IMR-90 (cell line): ENCODE measurements around the gene RANBP6. TPM values are rescaled to one million over a fixed set of nuclear protein-coding genes. Genes with fewer than 3 reads are reported as not detected.

Experiments
- ATAC-seq: fragments of 200-7000 bp; cut with Tn5 transposase; 2 replicates; pipeline ENCODE4 v1.9.1; 2020; ENCODE audit warnings: low read depth, mild to moderate bottlenecking, moderate library complexity
- BruUV-seq: library from RNA; stranded (reverse); fragments of 400-500 nt; replicated peaks from 2 replicates; lab custom pipeline; 2021; lab: Mats Ljungman, UMichigan
- CTCF ChIA-PET: fragments of 300-600 bp; formaldehyde crosslinking; extraction: SDS; loops from one replicate; lab custom pipeline; 2021; ENCODE audit warnings: antibody characterized with exemption; lab: Yijun Ruan, JAX
- POLR2A ChIA-PET: fragments of 300-600 bp; sonication (Branson Sonifier 250); formaldehyde crosslinking; loops from one replicate; lab custom pipeline; 2022; ENCODE audit warnings: antibody characterized with exemption; ENCODE audit not compliant: unreplicated experiment; lab: Charles Lee
- DNase-seq: peaks from one replicate; pipeline ENCODE4 v3.0.0; 2013
- H2AFZ ChIP-seq: replicated peaks from 2 replicates; pipeline ENCODE3; 2013; ENCODE audit warnings: low read length, mild to moderate bottlenecking; ENCODE audit not compliant: poor library complexity
- H2AK5ac ChIP-seq: 2 replicates; pipeline ENCODE4 v1.6.1; 2013; ENCODE audit warnings: low read depth, low read length, inconsistent platforms
- H2AK9ac ChIP-seq: replicated peaks from 2 replicates; pipeline ENCODE3; 2013; ENCODE audit warnings: mild to moderate bottlenecking, low read depth, low read length, moderate library complexity; ENCODE audit not compliant: poor library complexity
- H2BK120ac ChIP-seq: 2 replicates; pipeline ENCODE4 v1.6.1; 2013; ENCODE audit warnings: low read depth, low read length, inconsistent platforms
- H2BK15ac ChIP-seq: 3 replicates; pipeline ENCODE4 v1.6.1; 2013; ENCODE audit warnings: low read depth, low read length, inconsistent platforms
- H2BK20ac ChIP-seq: 2 replicates; pipeline ENCODE4 v1.6.1; 2013; ENCODE audit warnings: low read depth, mild to moderate bottlenecking, inconsistent platforms, low read length, moderate library complexity
- H2BK5ac ChIP-seq: 2 replicates; pipeline ENCODE4 v1.6.1; 2013; ENCODE audit warnings: mild to moderate bottlenecking, low read depth, low read length, inconsistent platforms; ENCODE audit not compliant: poor library complexity, severe bottlenecking
- H3K14ac ChIP-seq: replicated peaks from 2 replicates; pipeline ENCODE4 v1.6.1; 2013; ENCODE audit warnings: low read depth, low read length, inconsistent platforms
- H3K18ac ChIP-seq: 2 replicates; pipeline ENCODE4 v1.6.1; 2013; ENCODE audit warnings: low read depth, low read length, control low read depth
- H3K23ac ChIP-seq: 2 replicates; pipeline ENCODE4 v1.6.1; 2013; ENCODE audit warnings: low read depth, low read length, inconsistent platforms
- H3K27ac ChIP-seq: 2 replicates; pipeline ENCODE4 v1.5.1; 2013; ENCODE audit warnings: mild to moderate bottlenecking, control low read depth, low read length; ENCODE audit not compliant: insufficient read depth
- H3K27me3 ChIP-seq: 2 replicates; pipeline ENCODE4 v1.6.1; 2013; ENCODE audit warnings: low read length; ENCODE audit not compliant: control insufficient read depth, insufficient read depth
- H3K36me3 ChIP-seq: 2 replicates; pipeline ENCODE4 v1.6.1; 2013; ENCODE audit warnings: low read length, mixed read lengths; ENCODE audit not compliant: control insufficient read depth, insufficient read depth
- H3K4ac ChIP-seq: 2 replicates; pipeline ENCODE4 v1.6.1; 2013; ENCODE audit warnings: low read depth, low read length, inconsistent platforms
- H3K4me1 ChIP-seq: 2 replicates; pipeline ENCODE4 v1.6.1; 2013; ENCODE audit warnings: low read length, mixed read lengths; ENCODE audit not compliant: control insufficient read depth, insufficient read depth
- H3K4me2 ChIP-seq: 2 replicates; pipeline ENCODE4 v1.6.1; 2013; ENCODE audit warnings: low read depth, mild to moderate bottlenecking, control low read depth, low read length, moderate library complexity
- H3K4me3 ChIP-seq: 2 replicates; pipeline ENCODE4 v1.5.1; 2013; ENCODE audit warnings: low read depth, mild to moderate bottlenecking, control low read depth, low read length, moderate library complexity; ENCODE audit not compliant: insufficient read depth
- H3K56ac ChIP-seq: 2 replicates; pipeline ENCODE4 v1.6.1; 2013; ENCODE audit warnings: low read length, inconsistent platforms; ENCODE audit not compliant: insufficient read depth; ENCODE audit errors: extremely low read depth
- H3K79me1 ChIP-seq, 2 experiments: 2 replicates each; pipeline ENCODE4 v1.6.1; 2013; ENCODE audit warnings: low read length in 2 of 2, inconsistent platforms in 1 of 2, low read depth in 1 of 2
- H3K9ac ChIP-seq: 2 replicates; pipeline ENCODE4 v1.6.1; 2013; ENCODE audit warnings: low read depth, low read length, control low read depth
- H3K9me1 ChIP-seq: 2 replicates; pipeline ENCODE4 v1.6.1; 2013; ENCODE audit warnings: low read length, inconsistent platforms; ENCODE audit not compliant: insufficient read depth
- H3K9me3 ChIP-seq: 2 replicates; pipeline ENCODE4 v1.6.1; 2013; ENCODE audit warnings: low read length; ENCODE audit not compliant: control insufficient read depth, insufficient read depth
- H4K20me1 ChIP-seq: 2 replicates; pipeline ENCODE4 v1.6.1; 2013; ENCODE audit warnings: low read length, inconsistent platforms; ENCODE audit not compliant: insufficient read depth
- H4K5ac ChIP-seq: 2 replicates; pipeline ENCODE4 v1.6.1; 2013; ENCODE audit warnings: mild to moderate bottlenecking, low read depth, low read length, control low read depth
- H4K8ac ChIP-seq, 2 experiments: 2 replicates each; pipeline ENCODE4 v1.6.1; 2013; ENCODE audit warnings: low read depth in 2 of 2, low read length in 2 of 2, control low read depth in 1 of 2, inconsistent platforms in 1 of 2
- H4K91ac ChIP-seq: 2 replicates; pipeline ENCODE4 v1.6.1; 2013; ENCODE audit warnings: low read depth, low read length, inconsistent platforms; ENCODE audit not compliant: insufficient read depth
- MAFK ChIP-seq: IDR thresholded peaks from 2 replicates; pipeline ENCODE4 v1.6.1; 2012; ENCODE audit warnings: low read depth, low read length, improper control_type of control experiment
- NFE2L2 ChIP-seq: fragments of 150-350 bp; IDR thresholded peaks from 2 replicates; pipeline ENCODE4 v1.6.1; 2016; ENCODE audit warnings: low read depth, mild to moderate bottlenecking, low read length
- WGBS, 2 experiments: methylation state at CpG; one replicate each; pipeline versions ENCODE4 v1.1.5 to v1.1.7; 2013; ENCODE audit warnings: missing lambda C conversion rate in 2 of 2; ENCODE audit not compliant: insufficient read length in 1 of 2; ENCODE audit errors: extremely low coverage in 2 of 2; 5-methylcytosine and 5-hydroxymethylcytosine counted together
- dilution Hi-C: fragments of 300-500 bp; cut with HindIII; formaldehyde crosslinking; loops from one replicate; pipeline ENCODE4 v1.14.3; 2018; ENCODE audit warnings: low sequenced_read_pairs; ENCODE audit not compliant: unreplicated experiment
- in situ Hi-C: fragments of 300-500 bp; cut with MboI; formaldehyde crosslinking; loops from 3 replicates; pipeline ENCODE4 v1.14.3; 2019; ENCODE audit warnings: low sequenced_read_pairs, inconsistent platforms, mixed read lengths
- intact Hi-C: fragments of 100-400 bp; cut with micrococcal nuclease; formaldehyde crosslinking; loops from 2 replicates; pipeline ENCODE4 v1.10.0; 2022
- polyA plus RNA-seq, 3 experiments: library from polyadenylated mRNA; depleted of rRNA; stranded (reverse); fragments of >200 nt; gene quantifications; 2 replicates each; pipeline ENCODE4 v1.2.3, GENCODE V29; 2012; ENCODE audit warnings: low replicate concordance in 1 of 3
- total RNA-seq: library from RNA; depleted of rRNA; stranded (reverse); fragments of >200 nt; gene quantifications from 2 replicates; pipeline ENCODE4 v1.2.3, GENCODE V29; 2012

The RANBP6 gene
- total and polyA plus RNA-seq, 2 of the 4 experiments (the other 2 are of a cell fraction) = 7.5 to 42.3 TPM

- peaks cover 13% of the 10 kb centered on the region for H3K27me3 ChIP-seq
- H2AK9ac ChIP-seq = no peak overlapping the region
- ATAC-seq = no peak
- no peak overlapping the region for H3K18ac ChIP-seq
- CTCF ChIA-PET = interaction anchor here (1.7 kb wide), 1 partner anchor 7 kb away, joined by 6 read pairs; no protein-coding TSS in a partner anchor
- no peak overlapping the region for H3K9ac ChIP-seq
- H3K14ac ChIP-seq = no peak overlapping the region
- whole genome bisulfite sequencing, 2 experiments = 65% methylated on average over 2 of the region's 4 CpGs; no CpG with 5 or more reads in 1 of the 2 experiments
- no peak overlapping the region for H2AFZ ChIP-seq
- no peak overlapping the region for H3K4me3 ChIP-seq
- H2AK5ac ChIP-seq = no peak overlapping the region
- POLR2A ChIA-PET = no interaction called here
- no peak overlapping the region for H4K91ac ChIP-seq
- no peak overlapping the region for H4K5ac ChIP-seq
- H3K9me3 ChIP-seq = no peaks in the 10 kb centered on the region
- H3K4me2 ChIP-seq = no peak overlapping the region
- DNase-seq = no peak
- no peak overlapping the region for H3K27ac ChIP-seq
- H4K20me1 ChIP-seq = no peaks in the 10 kb centered on the region
- no peaks in the 10 kb centered on the region for H3K79me1 ChIP-seq
- H3K23ac ChIP-seq = no peak overlapping the region
- no TSS peak for BruUV-seq
- no peaks in the 10 kb centered on the region for H3K36me3 ChIP-seq
- no peak overlapping the region for H2BK20ac ChIP-seq
- no peak overlapping the region for H2BK5ac ChIP-seq
- no peak overlapping the region for H4K8ac ChIP-seq
- dilution Hi-C loops = no loop called here
- no peaks in the 10 kb centered on the region for H3K4me1 ChIP-seq
- in situ Hi-C loops = no loop called here
- intact Hi-C loops = no loop called here
- H2BK120ac ChIP-seq = no peak overlapping the region
- no peak overlapping the region for H3K56ac ChIP-seq
- TF ChIP-seq NFE2L2 (no peak), MAFK (no peak)
- H2BK15ac ChIP-seq = no peak overlapping the region
- no peaks in the 10 kb centered on the region for H3K9me1 ChIP-seq
- H3K4ac ChIP-seq = no peak overlapping the region
These were observed 31.6 kb upstream of the RANBP6 start for GRCh38 chr9:6047020-6047419.
